GM18867 (cell line): ENCODE data around the gene RBM10.

Source experiments
- ATAC-seq: cut with Tn5 transposase; IDR thresholded peaks from one replicate; pipeline ENCODE4 v1.9.1; 2021; ENCODE audit warnings: mild to moderate bottlenecking, moderate library complexity; ENCODE audit not compliant: unreplicated experiment

Gene RBM10

GRCh38 chrX:47216393-47216925 lies 71.4 kb downstream of the RBM10 start:
- no peak for ATAC-seq

- ATAC-seq: no peak
Measured at GRCh38 chrX:47217121-47217851, 72.3 kb downstream of the RBM10 start.

DNA sequence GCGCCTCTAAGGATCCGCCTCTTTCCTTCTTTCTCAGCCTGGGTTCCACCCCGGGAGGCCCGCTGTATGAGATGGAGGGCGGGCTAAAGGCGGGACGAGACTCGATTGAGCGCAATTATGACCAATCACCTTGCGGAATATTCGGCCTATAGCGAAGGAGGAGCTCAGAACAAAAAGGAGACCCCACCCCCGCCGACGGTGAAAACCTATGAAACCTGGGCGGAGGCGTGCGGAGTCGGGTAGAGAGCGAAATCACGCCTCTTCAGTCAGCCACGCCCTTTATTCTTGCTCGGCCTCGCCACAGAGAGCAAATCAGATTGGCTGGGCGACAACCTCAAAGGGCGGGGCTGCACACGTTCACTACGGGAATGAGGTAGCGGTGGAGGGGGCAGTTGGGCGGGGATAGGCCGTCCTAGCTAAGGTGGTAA lies 72.8 kb downstream of the RBM10 start:
- ATAC-seq: peak; percentile 87

DNA sequence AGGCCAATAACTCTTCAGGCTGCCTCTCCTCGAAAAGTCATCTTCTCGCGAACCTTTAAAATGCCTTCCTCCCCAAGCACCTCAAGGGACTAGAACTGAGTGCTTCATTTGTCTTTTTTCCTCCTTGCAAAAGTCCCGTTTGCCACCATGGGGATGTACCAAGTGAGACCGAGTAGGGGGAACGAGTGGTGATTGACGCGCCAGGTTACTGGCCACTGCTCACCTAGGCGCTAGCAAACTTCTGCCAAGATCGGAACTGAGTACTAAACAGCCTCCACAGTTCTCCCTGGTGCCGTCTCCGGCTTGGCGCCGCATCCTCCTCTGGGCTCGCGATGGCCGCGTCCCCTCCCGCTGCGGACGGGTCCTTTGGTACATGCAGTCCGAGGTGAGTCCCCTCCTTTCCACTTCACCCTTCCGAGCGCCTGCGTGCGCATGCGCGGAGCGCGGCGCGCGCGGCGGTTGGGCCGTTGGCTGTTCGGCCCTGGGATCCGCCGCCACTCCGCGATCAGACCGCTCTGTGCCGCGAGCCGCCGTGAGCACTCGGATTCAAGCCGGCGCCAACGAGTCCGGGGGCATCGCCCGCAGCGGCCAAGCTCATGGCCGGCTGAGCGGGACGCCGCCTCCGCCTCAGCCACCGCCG lies 73.4 kb downstream of the RBM10 start, which contains the start of gene CDK16:
CDK16 (plus strand) TSS at position 402 of the 640 bp plus-strand sequence. CDS start 4,877 bp downstream, outside the sequence.
- peak; percentile 45 for ATAC-seq

- no peak for ATAC-seq
Measured at GRCh38 chrX:47218920-47219815, 74.1 kb downstream of the RBM10 start.

DNA sequence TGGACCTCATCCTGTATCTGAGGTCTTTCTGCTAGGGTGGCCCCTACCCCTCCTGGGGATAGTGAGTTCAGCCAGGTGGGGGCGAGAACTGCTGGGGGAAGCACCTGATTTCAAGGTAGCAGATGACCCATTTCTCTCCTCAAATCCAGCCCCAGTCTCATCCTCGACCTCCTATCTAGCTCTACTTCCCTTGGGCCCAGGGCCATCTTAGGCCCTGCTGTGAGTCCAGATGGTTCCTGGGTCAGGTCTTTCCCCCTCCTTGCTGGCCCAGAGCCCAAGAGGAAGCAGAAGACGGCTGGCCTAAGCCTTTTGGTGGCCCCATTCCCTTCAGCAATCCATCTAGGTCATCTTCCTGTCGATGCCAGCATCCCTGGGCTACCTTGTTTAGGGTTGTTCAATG lies 76.7 kb downstream of the RBM10 start:
- no peak for ATAC-seq

- no peak for ATAC-seq
Measured at GRCh38 chrX:47222751-47223350, 77.8 kb downstream of the RBM10 start.

- ATAC-seq: no peak
Measured at GRCh38 chrX:47223476-47224250, 78.6 kb downstream of the RBM10 start.

DNA sequence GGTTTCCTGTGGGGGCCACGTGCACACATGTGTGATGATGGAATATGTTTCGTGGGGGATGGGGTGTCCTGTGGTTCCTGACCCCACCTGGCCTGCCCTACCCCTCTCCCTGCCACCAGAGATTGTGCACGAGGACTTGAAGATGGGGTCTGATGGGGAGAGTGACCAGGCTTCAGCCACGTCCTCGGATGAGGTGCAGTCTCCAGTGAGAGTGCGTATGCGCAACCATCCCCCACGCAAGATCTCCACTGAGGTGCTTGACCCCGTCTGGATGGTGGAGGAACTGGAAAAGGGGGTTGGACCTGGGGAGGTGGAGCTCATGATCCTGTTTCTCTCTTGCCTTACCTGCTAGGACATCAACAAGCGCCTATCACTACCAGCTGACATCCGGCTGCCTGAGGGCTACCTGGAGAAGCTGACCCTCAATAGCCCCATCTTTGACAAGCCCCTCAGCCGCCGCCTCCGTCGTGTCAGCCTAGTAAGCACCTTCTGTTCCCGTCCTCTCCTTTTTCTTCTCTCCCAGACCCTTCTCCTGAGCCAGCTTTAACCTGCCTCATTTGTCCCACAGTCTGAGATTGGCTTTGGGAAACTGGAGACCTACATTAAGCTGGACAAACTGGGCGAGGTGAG lies 79.4 kb downstream of the RBM10 start:
- no peak for ATAC-seq

DNA sequence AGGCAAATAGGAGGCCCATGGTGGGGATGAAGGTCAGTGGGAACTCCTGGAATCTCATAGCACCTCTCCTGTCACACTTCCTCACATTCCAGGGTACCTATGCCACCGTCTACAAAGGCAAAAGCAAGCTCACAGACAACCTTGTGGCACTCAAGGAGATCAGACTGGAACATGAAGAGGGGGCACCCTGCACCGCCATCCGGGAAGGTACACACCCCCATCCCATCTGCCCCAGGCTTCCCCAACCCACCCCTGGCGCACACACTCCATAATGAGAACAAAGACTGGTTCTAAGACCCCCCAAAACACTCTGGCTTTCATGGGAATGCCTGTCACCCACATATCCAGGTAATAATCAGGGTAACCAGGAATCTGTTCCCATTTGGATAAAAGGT lies 79.9 kb downstream of the RBM10 start:
- no peak for ATAC-seq

DNA sequence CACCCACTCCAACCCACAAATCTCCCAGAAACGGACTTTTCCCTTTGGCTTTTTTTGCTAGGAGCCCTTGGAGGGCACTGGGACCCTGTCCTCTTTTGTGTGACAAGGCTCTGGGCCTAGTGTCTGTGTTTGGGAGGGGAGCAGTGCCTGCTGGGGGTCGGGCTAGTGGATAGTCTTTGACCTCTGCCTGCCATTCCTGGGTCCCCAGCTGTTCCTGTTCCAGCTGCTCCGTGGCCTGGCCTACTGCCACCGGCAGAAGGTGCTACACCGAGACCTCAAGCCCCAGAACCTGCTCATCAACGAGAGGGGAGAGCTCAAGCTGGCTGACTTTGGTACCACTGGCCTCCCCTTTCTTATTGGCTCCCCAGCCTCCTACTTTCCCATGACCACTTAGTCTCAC lies 81.0 kb downstream of the RBM10 start:
- no peak for ATAC-seq

DNA sequence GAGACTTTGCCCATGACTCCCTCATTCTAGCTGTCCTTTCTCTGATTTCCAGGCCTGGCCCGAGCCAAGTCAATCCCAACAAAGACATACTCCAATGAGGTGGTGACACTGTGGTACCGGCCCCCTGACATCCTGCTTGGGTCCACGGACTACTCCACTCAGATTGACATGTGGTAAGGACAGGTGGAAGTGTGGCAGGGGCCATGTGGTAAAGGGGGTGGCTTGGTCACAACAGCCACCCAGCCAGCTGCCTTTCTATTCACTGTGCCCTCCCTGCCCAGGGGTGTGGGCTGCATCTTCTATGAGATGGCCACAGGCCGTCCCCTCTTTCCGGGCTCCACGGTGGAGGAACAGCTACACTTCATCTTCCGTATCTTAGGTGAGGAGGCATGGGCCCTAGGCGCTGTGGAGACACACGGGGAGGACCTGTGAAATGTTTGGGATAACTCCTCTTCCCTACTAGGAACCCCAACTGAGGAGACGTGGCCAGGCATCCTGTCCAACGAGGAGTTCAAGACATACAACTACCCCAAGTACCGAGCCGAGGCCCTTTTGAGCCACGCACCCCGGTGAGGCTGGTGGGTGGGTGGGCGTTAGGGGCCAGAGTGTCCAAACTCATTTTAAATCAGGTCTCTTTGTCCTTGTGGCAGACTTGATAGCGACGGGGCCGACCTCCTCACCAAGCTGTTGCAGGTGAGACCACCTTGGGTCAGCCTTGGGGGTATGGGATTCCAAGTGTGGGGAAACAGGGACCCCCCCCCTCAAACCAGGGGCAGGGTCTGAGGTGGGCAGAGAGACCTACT lies 81.7 kb downstream of the RBM10 start:
- ATAC-seq: no peak

DNA sequence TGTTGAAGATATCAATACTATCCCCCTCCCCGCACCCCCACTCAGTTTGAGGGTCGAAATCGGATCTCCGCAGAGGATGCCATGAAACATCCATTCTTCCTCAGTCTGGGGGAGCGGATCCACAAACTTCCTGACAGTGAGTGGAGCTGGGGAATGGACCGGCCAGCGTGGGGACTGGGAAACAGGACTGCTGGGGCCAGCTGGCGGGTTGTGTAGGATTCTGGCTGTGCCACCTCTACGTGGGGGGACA lies 82.2 kb downstream of the RBM10 start:
- ATAC-seq: no peak

GRCh38 chrX:47228550-47229270 lies 83.7 kb downstream of the RBM10 start:
- ATAC-seq: no peak

GRCh38 chrX:47229427-47229826 lies 84.4 kb downstream of the RBM10 start:
- ATAC-seq: no peak

- ATAC-seq: no peak
Measured at GRCh38 chrX:47230136-47230868, 85.3 kb downstream of the RBM10 start.

DNA sequence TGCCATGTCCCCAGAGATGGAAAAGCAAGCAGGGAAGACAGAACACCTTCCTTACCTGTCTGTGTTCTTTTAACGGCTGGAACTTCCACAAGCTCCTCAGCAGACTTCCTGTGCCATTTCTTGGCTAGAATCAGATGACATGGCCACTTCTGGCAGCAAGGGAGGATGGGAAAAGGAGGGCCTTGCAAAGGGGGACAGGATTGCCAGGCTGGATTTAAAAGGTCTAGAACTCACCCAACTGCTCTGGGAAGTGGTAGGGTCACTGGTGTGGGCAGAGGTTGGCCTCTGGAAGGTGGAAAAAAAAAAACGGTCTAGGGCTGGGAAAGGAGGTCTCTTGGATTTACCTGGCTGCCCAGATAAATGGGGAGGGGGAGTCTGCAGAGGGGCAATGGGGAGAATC lies 86.1 kb downstream of the RBM10 start:
- no peak for ATAC-seq
